Small intestine (tissue), 7 donors: Measurements from ENCODE around the gene NEUROD4. TPM values are rescaled to one million over a fixed set of nuclear protein-coding genes. Genes with fewer than 3 reads are reported as not detected.

Experiments
- DNase-seq, 2 donors: peaks; one replicate each; pipeline versions ENCODE4 v3.0.0 to v3.0.0-alpha.2; 2013
- FAIRE-seq: peaks from 2 replicates; lab custom pipeline; 2012; peaks lifted over from hg19 to GRCh38; lab: Jason Lieb, UNC
- H3K27ac ChIP-seq, 3 donors: one replicate each; pipeline ENCODE4 v1.5.1; 2013; ENCODE audit warnings: low read length in 2 of 3, mild to moderate bottlenecking in 2 of 3, control low read depth in 1 of 3, inconsistent platforms in 1 of 3, low read depth in 1 of 3, moderate library complexity in 1 of 3
- H3K27me3 ChIP-seq, 3 donors: one replicate each; pipeline ENCODE4 v1.6.1; 2013; ENCODE audit warnings: low read length in 3 of 3, inconsistent platforms in 1 of 3; ENCODE audit not compliant: control insufficient read depth in 3 of 3, insufficient read depth in 3 of 3
- H3K36me3 ChIP-seq, 3 donors: one replicate each; pipeline ENCODE4 v1.6.1; 2013; ENCODE audit warnings: low read length in 3 of 3, inconsistent platforms in 1 of 3, low read depth in 1 of 3, mild to moderate bottlenecking in 1 of 3, moderate library complexity in 1 of 3; ENCODE audit not compliant: control insufficient read depth in 3 of 3, insufficient read depth in 2 of 3
- H3K4me1 ChIP-seq, 3 donors: one replicate each; pipeline ENCODE4 v1.6.1; 2013; ENCODE audit warnings: low read length in 2 of 3, inconsistent platforms in 1 of 3, low read depth in 1 of 3, mild to moderate bottlenecking in 1 of 3, moderate library complexity in 1 of 3; ENCODE audit not compliant: control insufficient read depth in 3 of 3, insufficient read depth in 2 of 3
- H3K4me3 ChIP-seq, 3 donors: one replicate each; pipeline ENCODE4 v1.5.1; 2013; ENCODE audit warnings: low read length in 3 of 3, control low read depth in 1 of 3, inconsistent platforms in 1 of 3, low read depth in 1 of 3, mild to moderate bottlenecking in 1 of 3, moderate library complexity in 1 of 3
- H3K9me3 ChIP-seq, 2 donors: one replicate each; pipeline ENCODE4 v1.6.1; 2013; ENCODE audit warnings: low read depth in 1 of 2, low read length in 1 of 2; ENCODE audit not compliant: control insufficient read depth in 2 of 2, insufficient read depth in 1 of 2
- WGBS, 3 donors: extraction: QIAGEN DNeasy Blood & Tissue Kit; methylation state at CpG; one replicate each; pipeline ENCODE4 v1.1.7; 2013; 5-methylcytosine and 5-hydroxymethylcytosine counted together
- polyA plus RNA-seq, 4 donors: library from polyadenylated mRNA; stranded (reverse) in 3 of 4; unstranded in 1 of 4; fragments of 200-250 nt in 3 of 4; fragments of 120-200 nt in 1 of 4; gene quantifications; one replicate each; pipeline versions ENCODE4 v1.2.1 to v1.2.3, GENCODE V29; 2013
- donor health status: healthy with polysubstance abuse.
- donor health status: control.
- donor health status: control.
- donor health status: Bipolar disorder and iron deficiency.
- donor health status: healthy.

NEUROD4 gene
- polyA plus RNA-seq, 4 donors, result not detected

GRCh38 chr12:55008944-55009585 lies 10.7 kb upstream of the NEUROD4 start:
- no peak for FAIRE-seq
- DNase-seq, result no peak
- WGBS, 3 donors, result 49 to 61% (median 52%) methylated on average over 6 of the region's 6 CpGs
- Histone ChIP-seq H3K9me3 (peaks cover 0 to 2% of the 10 kb centered on the region in 2 donors), H3K27ac (no peak overlapping the region), H3K27me3 (peaks cover 0 to 2% (median 0%) of the 10 kb centered on the region in 3 donors), H3K4me1 (no peaks in the 10 kb centered on the region), H3K4me3 (no peak overlapping the region), H3K36me3 (no peaks in the 10 kb centered on the region)

GRCh38 chr12:55017416-55017925 lies 2.3 kb upstream of the NEUROD4 start:
- Histone ChIP-seq H3K36me3 (no peaks in the 10 kb centered on the region), H3K4me1 (no peaks in the 10 kb centered on the region), H3K4me3 (no peak overlapping the region), H3K27me3 (peaks cover 0 to 5% (median 4%) of the 10 kb centered on the region in 3 donors), H3K9me3 (peaks cover 0 to 2% of the 10 kb centered on the region in 2 donors), H3K27ac (no peak overlapping the region)
- DNase-seq, result no peak
- WGBS, 3 donors, result 36 to 64% (median 36%) methylated on average over 3 of the region's 3 CpGs
- FAIRE-seq, result no peak

- Histone ChIP-seq H3K4me1 (no peaks in the 10 kb centered on the region), H3K27ac (no peak overlapping the region), H3K36me3 (no peaks in the 10 kb centered on the region), H3K27me3 (peaks cover 0 to 4% (median 0%) of the 10 kb centered on the region in 3 donors), H3K4me3 (no peak overlapping the region), H3K9me3 (no peaks in the 10 kb centered on the region)
- WGBS, 3 donors, result 31 to 57% (median 54%) methylated on average over 2 of the region's 2 CpGs
- FAIRE-seq (no peak), DNase-seq (no peak)
Measured at GRCh38 chr12:55024575-55024974, 4.8 kb downstream of the NEUROD4 start.

GRCh38 chr12:55025508-55025907 lies 5.7 kb downstream of the NEUROD4 start:
- H3K36me3 ChIP-seq, result no peaks in the 10 kb centered on the region
- DNase-seq (no peak), FAIRE-seq (no peak)
- H3K9me3 ChIP-seq, result no peaks in the 10 kb centered on the region
- H3K4me3 ChIP-seq, result no peak overlapping the region
- WGBS, 3 donors, result 57 to 71% (median 62%) methylated on average over 2 of the region's 2 CpGs
- H3K27ac ChIP-seq, result no peak overlapping the region
- H3K4me1 ChIP-seq, result no peaks in the 10 kb centered on the region
- no peaks in the 10 kb centered on the region for H3K27me3 ChIP-seq

GRCh38 chr12:55034218-55034617 lies 14.4 kb downstream of the NEUROD4 start:
- H3K27me3 ChIP-seq, result peaks cover 0 to 4% (median 0%) of the 10 kb centered on the region in 3 donors
- WGBS, 3 donors, result 64 to 74% (median 67%) methylated on average over 6 of the region's 6 CpGs
- H3K36me3 ChIP-seq, result no peaks in the 10 kb centered on the region
- H3K4me3 ChIP-seq, result no peak overlapping the region
- no peaks in the 10 kb centered on the region for H3K4me1 ChIP-seq
- no peak overlapping the region for H3K27ac ChIP-seq
- H3K9me3 ChIP-seq, result no peaks in the 10 kb centered on the region
- DNase-seq (no peak), FAIRE-seq (no peak)

GRCh38 chr12:55036326-55037115 lies 16.7 kb downstream of the NEUROD4 start:
- 75 to 81% (median 80%) methylated on average over 5 of the region's 5 CpGs for WGBS, 3 donors
- DNase-seq, result no peak
- Histone ChIP-seq H3K4me3 (no peak overlapping the region), H3K4me1 (no peaks in the 10 kb centered on the region), H3K9me3 (no peaks in the 10 kb centered on the region), H3K36me3 (no peaks in the 10 kb centered on the region), H3K27ac (no peak overlapping the region), H3K27me3 (peaks cover 0 to 16% (median 0%) of the 10 kb centered on the region in 3 donors)
- no peak for FAIRE-seq

GRCh38 chr12:55037351-55037987 lies 17.7 kb downstream of the NEUROD4 start:
- no peak overlapping the region for H3K27ac ChIP-seq
- no peak overlapping the region for H3K4me3 ChIP-seq
- H3K36me3 ChIP-seq, result no peaks in the 10 kb centered on the region
- peak in 1 of 2 donors; percentile 16 for DNase-seq
- H3K9me3 ChIP-seq, result no peaks in the 10 kb centered on the region
- H3K27me3 ChIP-seq, result peaks cover 0 to 17% (median 0%) of the 10 kb centered on the region in 3 donors
- 80 to 89% (median 85%) methylated on average over 5 of the region's 5 CpGs for WGBS, 3 donors
- FAIRE-seq, result no peak
- H3K4me1 ChIP-seq, result no peaks in the 10 kb centered on the region
